Stimulated activated CD4-positive, alpha-beta T cell treated with anti-CD3 and anti-CD28 coated beads, Interleukin-12 subunit alpha, Interleukin-12 subunit beta, amount 100 ng/mL, for 48 hours (primary cell): Measurements from ENCODE around the gene IGFL4.

Experiments
- DNase-seq, 3 donors: peaks; one replicate each; pipeline ENCODE4 v3.0.0-alpha.2; 2020; ENCODE audit warnings: low read depth in 2 of 3, low spot score in 1 of 3

IGFL4 gene

GRCh38 chr19:46040952-46041500, at the start of gene IGFL4:
Gene IGFL4, minus strand, starts transcription at chr19:46041002. Its CDS starts 40 bp downstream, at chr19:46040962.
- no peak for DNase-seq

DNA sequence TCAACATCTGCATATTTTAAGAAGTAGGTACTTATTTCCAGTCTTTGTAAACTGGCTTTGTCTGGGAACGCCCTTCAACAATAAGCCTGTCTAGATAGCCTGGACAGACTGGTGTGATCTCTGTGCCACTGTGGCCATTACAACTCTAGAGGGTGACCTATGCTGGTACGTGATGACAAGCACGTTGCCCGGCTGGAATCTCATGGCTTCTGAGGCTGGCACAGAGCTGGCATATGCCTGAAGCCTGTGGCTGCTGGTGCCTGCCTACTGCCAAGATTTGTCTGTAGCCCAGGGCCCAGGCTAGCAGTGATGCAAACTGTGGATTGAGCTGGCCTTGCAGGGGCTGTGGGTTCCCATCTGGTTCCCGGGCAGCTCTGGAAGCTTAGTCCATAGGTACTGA, 49.6 kb upstream of the IGFL4 start:
- no peak for DNase-seq

DNA sequence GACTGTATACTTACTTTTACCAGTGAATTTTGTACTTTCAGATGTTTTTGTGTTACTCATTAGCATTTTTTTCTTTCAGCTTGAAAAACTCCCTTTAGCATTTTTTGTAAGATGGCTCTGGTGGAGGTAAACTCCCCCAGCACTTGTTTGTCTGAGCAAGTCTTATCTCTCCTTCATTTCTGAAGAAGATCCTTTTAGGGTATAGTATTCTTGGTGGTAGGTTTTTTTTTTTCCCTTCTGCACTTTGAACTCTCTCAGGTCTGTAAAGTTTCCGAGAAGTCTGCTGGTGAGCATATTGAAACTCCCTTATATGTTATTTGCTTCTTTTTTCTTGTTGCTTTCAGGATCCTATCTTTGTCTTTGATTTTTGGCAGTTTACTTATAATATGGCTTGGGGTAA, 48.6 kb upstream of the IGFL4 start:
- no peak for DNase-seq

DNA sequence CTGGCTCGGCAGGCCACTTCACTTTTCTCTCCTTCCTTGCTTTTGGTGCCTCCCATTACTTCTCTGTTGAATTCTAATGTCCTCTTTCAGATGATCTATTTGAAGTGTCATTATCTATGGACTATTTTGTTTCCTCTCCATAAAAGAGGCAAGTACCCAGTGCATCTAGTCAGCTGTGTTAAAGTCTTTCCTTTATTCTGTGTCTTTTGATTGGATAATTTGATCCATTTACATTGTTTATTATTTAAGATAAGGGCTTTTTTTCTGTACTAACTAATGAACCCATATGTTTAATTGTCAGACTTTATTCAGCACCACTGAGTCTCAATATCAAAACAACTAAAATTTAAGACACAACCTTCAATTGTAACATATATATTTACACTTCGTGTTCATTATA, 47.3 kb upstream of the IGFL4 start:
- DNase-seq, result no peak

DNA sequence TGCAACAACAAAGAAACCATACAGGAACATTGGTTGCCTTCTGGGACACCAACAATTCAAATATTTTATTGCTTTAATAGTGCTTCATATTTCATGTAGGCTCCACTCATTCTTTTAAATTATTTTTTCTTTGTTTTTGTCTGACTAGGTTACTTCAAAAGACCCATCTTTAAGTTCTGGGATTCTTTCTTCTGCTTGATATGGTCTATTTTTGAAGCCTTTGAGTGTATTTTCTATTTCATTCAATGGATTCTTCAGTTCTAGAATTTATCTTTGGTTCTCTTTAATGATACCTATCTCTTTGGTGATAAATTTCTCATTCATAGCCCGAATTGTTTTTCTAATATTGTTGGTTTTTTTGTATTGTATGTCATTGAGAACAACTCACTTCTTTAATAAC, 45.1 kb upstream of the IGFL4 start:
- no peak for DNase-seq

- DNase-seq, result no peak
Observed at GRCh38 chr19:46082728-46083050, 41.9 kb upstream of the IGFL4 start.

- peak in 1 of 3 donors; percentile 20 for DNase-seq
Observed at GRCh38 chr19:46081928-46082727, 41.3 kb upstream of the IGFL4 start.

DNA sequence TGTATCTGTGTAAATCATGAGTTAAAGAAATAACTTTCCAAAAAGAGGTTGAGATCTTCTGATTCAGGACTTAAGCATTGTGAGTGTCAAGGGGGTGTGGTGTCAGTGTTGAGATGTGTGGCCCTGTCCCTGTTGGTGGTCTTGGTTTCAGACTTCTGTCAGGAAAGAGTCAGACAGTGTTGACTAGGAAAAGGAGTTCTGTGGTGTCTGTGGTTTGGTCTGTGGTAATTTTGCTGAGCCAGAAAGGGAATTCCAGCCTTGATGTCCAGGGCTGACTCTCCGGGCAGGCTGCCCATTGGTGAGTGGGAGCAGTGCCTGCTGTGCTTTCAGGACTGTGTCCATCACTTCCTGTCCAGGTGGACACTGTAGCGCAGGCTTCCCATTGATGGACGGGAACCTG, 39.8 kb upstream of the IGFL4 start:
- no peak for DNase-seq

DNA sequence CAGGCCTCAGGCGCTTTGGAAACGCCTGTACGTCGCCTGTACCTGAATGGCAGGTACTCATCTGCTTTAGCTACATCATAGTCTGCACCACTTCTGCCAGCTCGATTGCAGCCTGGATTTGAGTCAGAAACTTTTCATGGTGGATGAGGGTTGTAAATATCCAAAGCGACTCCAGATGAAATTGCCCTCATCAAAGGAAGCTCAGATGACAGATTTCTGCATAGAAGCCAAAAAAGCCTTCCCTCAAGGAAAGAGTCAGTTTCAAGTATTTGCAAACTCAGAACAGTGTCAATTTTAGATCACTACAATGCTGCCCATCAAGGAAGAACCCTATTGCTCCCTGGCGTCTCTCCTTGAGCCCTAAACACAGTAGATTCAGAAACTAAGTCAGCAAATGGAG, 38.8 kb upstream of the IGFL4 start:
- no peak for DNase-seq

GRCh38 chr19:46078573-46079332, 38.0 kb upstream of the IGFL4 start:
- DNase-seq, result peak in 1 of 3 donors; percentile 61

DNA sequence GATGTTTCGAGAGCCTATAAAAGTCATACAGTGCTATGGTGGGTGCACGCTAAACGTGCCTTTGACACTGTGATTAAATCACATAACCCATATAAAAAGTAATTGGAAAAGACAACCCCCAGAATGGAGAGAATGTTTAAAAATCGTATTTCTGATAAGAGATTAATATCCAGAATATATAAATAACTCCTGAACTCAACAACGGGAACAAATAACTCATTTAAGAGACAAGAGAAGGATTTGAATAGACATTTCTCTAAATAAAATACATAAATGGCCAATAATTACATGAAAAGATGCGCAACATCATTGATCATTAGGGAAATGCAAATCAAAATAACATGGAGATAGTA, 37.0 kb upstream of the IGFL4 start:
- no peak for DNase-seq

DNA sequence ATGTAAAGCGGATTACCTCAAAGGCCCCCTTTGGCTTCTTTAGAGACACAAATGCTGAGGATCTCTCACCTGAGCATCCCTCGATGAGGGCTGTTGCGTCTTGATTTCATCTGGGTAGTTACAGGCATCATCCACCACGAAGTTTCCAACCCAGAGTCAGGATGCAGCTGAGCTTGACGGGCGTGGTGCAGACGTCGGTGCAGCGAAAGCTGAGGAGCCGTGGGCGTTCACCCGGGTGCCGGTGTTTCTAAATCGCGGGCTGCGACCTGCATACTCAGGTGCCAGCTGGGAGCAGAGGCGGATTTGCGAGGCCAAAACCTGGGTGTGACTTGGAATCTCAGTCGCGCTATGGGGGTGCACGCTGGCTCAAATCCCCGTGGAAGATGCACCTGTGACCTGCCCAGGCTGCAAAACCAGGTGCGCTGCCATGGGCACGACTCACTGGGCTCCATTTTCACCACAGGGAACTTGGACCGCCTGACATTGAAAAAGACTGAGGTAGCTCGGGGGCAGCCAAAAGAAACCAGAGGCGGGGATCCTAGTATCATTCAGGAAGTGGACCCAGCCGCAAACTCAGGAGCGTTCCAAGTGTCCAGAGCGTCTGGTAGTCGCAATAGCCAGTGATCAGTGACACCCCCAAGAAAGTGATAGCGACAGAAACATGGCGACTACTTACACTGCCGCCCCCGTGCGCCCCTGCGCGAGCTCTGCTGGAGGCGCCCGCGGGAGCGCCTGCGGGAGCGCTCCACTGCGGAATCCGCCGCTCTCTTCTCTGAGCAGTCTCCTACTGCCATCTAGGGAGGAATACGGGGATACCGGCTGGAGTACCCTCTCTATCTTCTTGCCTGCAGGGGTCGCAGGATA, 36.4 kb upstream of the IGFL4 start:
- DNase-seq, result peak; percentile 12 to 42 (median 34)

DNA sequence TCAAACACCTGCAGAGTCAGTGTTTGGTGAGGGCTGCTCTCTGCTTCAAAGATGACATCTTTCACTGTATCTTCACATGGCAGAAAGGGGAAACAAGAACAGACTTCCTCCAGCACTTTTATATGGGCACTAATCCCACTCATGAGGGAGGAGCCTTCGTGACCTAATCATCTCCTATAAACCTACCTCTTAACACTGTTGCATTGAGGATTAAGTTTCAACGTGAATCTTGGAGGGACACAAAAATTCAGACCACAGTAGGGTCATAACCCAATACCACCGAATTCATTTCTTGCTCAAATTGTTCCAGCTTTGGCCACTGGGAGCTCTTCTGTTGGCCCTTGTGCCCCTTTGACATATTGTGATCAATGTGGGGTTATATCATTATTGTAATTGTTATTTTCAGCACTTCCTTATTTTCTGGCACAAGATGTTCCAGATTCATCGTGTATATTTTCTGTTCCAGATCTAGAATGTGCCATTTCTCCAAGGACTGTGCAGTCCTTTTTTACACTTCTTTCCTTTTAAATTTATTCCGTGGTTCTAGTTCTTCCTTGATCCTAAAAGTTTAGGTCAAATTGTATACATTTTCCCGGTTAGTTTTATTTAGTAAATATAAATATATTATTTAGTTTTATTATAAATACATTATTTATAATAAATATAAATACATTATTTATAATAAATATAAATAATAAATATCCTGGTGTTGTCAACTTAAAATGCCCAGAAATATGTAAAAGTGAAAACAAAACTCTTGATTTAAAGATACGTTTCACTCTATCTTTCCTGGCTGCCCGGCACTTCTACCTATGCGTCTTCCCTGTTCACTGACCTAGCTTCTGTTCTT, 35.5 kb upstream of the IGFL4 start:
- DNase-seq, result no peak

DNA sequence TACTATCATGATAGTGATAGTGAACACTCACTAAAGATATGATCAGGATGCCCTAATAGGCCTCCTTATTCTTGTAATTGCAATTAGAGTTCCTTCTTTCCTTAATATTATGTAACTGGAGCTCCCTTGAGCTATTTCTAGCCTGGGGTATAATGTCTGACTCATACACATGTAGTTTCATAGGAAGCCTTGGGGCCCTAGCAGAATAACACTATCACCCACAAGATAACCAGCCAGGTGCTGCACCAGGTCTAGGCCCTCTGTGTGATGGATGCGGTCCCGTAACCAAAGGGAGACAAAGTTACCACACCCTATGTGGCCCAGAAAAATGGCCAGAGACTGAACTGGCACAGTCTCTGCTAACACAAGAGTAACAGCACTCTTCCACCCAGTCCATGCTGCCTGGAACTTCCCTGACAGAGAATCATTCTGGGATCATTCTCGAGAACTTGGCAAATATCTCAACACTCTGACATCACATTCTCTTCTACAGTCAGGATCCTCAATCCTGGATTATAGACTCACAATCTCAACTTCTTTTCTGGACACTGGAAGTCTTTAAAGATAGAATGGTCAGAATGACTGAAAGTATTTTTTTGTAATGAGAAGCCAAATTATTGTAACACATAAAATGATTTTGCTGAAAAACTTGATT, 32.6 kb upstream of the IGFL4 start:
- no peak for DNase-seq

GRCh38 chr19:46069806-46070341, 29.1 kb upstream of the IGFL4 start:
- no peak for DNase-seq

DNA sequence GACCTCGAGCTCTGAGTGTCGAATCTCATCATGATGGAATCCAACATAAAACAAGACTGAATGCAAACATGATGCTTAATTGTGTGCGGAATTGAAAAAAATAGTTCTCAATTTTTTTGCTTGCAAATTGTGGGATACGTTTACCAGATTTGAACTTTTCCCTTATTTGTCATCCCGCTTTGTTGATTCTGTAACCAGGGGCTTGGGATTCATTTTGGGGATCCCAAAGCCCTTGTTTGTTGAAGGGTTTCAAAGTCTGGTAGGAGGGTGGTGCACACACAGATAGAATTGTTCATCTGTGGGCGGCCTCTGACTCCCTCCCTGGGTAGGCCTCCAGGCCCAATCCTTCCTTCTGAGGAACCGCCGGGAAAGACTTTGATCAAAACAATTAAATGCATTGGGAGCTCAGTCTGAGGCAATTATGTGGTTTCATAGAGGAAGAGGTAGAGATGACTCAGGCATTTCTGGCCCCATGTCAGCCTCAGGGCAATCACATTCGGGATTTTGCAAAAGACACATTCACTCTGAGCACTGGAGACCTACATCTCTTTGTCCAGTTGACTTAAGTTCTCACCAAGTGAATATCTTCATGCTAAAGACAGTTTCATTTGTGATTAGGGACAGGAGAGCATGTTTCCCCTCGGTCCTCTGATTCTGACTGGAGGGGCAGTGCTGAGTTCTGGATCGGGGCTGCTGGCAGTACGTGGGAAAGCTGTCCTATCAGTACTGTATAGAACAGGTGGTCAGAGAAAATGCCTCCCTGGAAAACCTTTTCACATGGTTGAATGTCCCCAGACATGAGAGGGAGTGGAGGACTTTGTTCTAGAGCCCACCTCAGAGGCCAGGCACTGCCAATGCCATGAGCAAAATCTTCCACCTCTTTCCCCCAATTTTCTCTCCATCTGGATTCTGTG, 27.8 kb upstream of the IGFL4 start:
- no peak for DNase-seq

- no peak for DNase-seq
Observed at GRCh38 chr19:46067691-46068090, 26.9 kb upstream of the IGFL4 start.

DNA sequence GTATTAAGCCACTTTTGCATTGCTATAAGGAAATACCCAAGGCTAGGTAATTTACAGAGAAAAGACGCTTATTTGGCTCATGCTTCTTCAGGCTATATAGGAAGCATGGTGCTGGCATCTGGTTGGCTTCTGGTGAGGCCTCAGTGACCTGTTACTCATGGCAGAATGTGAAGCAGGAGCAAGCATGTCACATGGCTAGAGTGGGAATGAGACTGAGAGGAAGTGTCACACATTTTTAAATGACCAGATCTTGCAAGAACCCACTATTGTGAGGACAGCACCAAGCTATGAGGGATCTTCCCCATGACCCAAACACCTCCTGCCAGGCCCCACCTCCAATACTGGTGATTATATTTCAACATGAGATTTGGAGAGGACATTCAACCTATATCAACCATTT, 25.7 kb upstream of the IGFL4 start:
- no peak for DNase-seq
